Fibroblast of mammary gland (primary cell): ENCODE results near the gene PLEK.
"Not testable (repeated sequence)": the region's sequence is repeated elsewhere in the genome, so short reads cannot be mapped to it uniquely, and the experiment has no call there.

ENCODE experiments used
- DNase-seq: peaks from one replicate; pipeline ENCODE4 v3.0.0-alpha.2; 2010; ENCODE audit warnings: low read depth
- H3K4me3 ChIP-seq: 2 replicates; pipeline ENCODE4 v1.5.1; 2011; ENCODE audit warnings: low read depth, mild to moderate bottlenecking, low read length, moderate library complexity; ENCODE audit not compliant: control insufficient read depth
- TF ChIP-seq, protein P1 (sequence below): conservative IDR thresholded peaks from 2 replicates; pipeline ENCODE4 v1.5.1; 2011; ENCODE audit warnings: low read depth, low read length, inconsistent platforms; ENCODE audit not compliant: control insufficient read depth, insufficient read depth

The PLEK gene

DNA sequence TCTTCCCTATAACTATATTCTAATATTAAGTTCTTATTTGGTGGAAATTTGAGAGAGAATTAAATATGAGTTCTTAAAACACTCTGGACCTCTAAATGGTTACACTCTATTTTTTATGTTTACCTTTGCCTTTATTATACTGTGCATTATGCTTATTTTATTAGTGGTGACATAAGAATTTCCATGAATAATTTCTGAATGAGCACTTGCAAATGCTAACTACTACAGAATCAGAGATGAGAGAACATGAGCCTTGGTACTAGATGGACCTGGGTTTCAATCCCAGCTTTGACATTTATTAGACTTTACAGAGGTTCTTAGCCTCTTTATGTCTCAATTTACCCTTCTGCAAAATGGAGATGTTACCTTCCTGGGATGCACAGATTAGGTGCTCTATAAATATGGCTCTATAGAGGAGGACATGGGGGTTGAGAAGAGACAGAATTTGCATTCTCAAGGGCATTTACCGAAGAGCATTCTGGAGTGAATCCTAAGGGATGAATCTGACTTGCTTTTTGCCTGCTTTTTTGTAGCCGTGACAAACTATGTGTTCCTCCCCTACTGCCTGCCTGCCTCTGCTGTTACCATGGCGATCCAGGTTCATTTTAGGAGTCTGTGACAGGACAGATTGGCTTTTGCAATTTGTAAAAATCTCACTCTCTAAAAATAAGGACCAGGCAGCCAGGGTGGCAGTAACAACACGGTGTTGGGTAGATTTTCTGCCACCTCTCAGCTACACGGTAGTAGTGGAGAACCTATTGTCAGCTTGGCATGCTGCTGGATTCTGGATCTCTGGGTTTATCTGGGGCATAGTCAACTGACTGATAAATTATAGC is 24.6 kb upstream of the PLEK start:
- no peak for DNase-seq

DNA sequence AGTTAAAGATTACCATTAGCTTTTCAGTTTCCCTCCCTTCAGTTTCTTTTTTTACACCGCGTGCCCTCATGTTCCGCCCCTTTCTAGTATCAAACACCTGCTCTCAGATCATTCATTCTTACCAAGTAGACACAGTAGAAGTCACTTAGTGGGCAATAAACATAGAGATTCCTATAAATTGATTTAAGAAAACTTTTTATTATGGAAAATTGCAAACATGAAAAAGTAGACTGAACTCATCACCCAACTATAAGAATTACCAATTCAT is 24.1 kb upstream of the PLEK start:
- TF ChIP-seq, protein P1, sequence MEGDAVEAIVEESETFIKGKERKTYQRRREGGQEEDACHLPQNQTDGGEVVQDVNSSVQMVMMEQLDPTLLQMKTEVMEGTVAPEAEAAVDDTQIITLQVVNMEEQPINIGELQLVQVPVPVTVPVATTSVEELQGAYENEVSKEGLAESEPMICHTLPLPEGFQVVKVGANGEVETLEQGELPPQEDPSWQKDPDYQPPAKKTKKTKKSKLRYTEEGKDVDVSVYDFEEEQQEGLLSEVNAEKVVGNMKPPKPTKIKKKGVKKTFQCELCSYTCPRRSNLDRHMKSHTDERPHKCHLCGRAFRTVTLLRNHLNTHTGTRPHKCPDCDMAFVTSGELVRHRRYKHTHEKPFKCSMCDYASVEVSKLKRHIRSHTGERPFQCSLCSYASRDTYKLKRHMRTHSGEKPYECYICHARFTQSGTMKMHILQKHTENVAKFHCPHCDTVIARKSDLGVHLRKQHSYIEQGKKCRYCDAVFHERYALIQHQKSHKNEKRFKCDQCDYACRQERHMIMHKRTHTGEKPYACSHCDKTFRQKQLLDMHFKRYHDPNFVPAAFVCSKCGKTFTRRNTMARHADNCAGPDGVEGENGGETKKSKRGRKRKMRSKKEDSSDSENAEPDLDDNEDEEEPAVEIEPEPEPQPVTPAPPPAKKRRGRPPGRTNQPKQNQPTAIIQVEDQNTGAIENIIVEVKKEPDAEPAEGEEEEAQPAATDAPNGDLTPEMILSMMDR, result no peak
- DNase-seq, result no peak
- no peak overlapping the region for H3K4me3 ChIP-seq

More for the DNA sequence above, 24.6 kb upstream of the PLEK start:
- TF ChIP-seq, protein P1, result no peak
- no peak overlapping the region for H3K4me3 ChIP-seq

DNA sequence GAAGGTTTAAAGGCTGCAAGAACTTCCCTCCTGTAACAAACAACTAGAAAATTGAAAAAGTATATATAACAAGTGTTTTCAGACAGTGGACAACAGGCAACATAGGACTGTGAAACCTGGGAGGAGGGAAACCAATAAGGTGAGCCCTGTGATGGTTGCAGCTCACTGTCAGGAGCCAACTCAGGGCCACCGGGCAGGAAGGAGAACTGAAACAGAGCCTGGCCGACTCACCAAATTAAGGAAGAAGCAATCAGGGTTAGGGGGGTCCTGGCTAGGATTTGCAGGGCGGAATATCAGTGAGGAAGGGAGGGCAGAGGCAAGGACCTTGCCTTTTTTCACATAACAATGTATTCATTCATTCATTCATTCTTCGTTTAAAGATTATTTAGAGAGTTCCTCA is 23.5 kb upstream of the PLEK start:
- no peak for DNase-seq
- H3K4me3 ChIP-seq, result no peak overlapping the region
- TF ChIP-seq, protein P1, result no peak

DNA sequence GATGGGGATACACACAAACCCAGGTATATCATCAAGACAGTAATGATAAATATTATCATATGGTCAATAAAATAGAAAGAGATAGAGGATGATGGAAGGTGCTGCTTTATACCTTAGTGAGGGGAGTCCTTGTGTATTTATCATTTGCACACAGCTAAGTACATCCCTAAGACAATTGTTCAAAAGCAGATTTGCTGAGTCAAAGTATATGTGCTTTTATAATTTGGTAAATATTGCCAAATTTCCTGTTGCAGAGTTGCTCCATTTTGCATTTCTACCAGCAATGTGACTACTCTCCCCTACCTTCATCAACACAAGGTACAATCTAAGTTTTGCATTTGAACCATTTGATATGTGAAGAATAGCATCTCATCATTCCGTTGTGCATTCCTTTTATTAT is 22.6 kb upstream of the PLEK start:
- no peak overlapping the region for H3K4me3 ChIP-seq
- TF ChIP-seq, protein P1, result no peak
- DNase-seq, result no peak

DNA sequence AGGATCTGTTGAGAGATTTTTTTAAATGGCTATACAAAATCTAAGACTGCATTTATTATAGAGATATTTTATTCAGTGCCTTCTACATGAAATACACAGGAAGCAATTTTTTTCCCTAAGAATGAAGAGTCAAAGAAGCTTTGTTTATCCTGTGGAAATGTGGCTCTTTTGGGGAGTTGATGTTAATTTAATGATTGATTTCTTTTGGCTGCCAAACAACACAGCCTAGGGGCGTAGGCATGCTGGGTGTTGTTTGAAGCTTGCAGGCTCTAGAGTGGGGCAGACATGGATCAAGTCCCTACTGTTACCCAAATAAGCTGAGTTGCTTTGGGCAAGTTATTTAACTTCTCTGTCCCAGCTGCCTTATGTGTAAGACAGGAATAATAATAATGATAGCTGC is 21.1 kb upstream of the PLEK start:
- H3K4me3 ChIP-seq, result no peak overlapping the region
- TF ChIP-seq, protein P1, result no peak
- no peak for DNase-seq

DNA sequence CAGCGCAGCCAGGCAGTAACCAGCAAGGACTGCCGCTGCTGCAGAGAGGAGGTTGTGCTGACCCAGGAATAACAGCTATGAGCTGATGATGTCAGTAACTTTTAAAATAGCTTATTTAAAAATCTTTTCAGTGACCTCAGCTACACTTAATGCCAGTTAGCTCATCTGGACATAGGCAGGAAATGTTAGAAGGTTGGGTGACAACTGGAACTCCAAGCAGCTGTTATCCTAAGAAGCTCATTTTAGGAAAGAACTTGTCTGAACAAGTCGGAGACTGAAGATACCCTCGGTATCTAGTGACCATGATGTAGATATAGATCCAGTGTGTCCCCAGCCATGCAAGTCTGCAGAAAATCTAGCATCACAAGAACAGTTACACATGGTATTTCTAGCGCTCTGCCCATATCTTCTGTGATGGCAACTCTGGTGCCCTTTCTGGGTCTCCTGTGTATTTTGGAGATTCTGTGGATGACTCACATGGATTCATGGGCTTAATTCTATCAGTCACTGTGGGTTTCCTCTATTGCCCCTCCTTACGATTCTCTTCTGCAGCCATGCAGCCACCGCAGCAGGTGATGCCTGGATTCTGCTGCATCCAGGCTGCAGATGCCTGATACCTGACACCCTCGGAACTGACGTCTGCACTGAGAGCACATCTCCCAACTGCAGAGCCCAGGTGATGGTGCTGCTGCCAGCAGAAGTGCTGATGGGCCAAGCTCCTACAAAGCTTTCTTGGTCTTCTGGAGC is 19.8 kb upstream of the PLEK start:
- peak; percentile 32 for DNase-seq
- peak overlapping the region; percentile 30 for H3K4me3 ChIP-seq
- TF ChIP-seq, protein P1, result no peak

DNA sequence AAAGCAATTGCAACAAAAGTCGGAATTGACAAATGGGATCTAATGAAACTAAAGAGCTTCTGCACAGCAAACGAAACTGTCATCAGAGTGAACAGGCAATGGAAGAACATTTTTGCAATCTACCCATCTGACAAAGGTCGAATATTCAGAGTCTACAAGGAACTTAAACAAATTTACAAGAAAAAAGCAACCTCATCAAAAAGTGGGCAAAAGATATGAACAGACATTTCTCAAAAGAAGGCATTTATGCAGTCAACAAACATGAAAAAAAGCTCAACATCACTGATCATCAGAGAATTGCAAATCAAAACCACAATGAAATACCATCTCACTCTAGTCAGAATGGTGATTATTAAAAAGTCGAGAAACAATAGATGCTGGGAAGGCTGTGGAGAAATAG is 16.0 kb upstream of the PLEK start:
- DNase-seq, H3K4me3 ChIP-seq: not testable (repeated sequence)
